ENCODE results near the gene KIRREL3.

Gene KIRREL3

GRCh38 chr11:126457817-126458216, 542.8 kb downstream of the KIRREL3 start:
- no peak for DNase-seq

GRCh38 chr11:126456783-126457542, 543.6 kb downstream of the KIRREL3 start:
- DNase-seq: no peak

GRCh38 chr11:126456089-126456488, 544.5 kb downstream of the KIRREL3 start:
- no peak for DNase-seq

DNA sequence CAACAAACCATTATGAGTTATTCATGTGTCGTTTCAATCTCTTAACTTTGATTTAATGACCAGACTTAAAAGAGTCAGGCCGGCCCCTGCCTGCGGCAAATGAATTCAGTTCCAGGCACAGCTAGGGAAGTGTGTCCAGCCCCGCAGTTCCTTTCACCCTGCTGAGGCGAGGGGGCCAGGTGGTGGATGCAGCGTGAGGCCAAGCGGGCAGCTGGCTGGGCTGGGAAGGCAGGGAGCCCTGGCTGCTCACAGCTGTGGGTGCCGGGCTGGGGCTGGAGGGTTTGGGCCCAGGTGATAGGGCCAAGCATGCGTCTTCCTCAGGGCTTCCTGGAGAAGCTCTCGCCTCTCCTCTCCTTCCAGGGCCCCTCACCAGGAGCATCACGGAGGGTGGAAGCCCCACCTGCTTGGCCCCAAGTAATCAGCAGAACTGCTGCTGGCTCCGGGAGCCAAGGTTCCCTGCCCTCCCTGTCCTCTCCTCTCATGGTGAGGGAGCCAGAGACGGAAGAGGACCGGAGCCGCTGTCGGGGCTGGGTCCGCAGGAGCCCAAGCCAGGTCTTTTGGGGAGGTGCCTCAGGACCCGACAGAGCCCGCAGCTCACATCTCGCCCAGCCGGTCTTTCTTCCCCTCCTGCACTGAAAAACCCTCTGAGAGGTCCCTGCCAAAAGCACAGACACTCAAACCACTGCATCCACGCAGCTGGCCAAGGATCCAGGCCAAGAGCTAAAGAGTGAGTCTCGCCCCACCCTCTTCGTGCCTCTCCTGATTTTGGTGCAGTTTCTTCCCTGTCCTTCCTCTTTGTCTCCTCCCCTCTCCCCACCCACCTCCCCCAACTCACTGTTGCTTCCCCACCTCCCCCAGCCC, 548.1 kb downstream of the KIRREL3 start:
- no peak for DNase-seq

- no peak for DNase-seq
These were observed 549.3 kb downstream of the KIRREL3 start for GRCh38 chr11:126451211-126451802.

DNA sequence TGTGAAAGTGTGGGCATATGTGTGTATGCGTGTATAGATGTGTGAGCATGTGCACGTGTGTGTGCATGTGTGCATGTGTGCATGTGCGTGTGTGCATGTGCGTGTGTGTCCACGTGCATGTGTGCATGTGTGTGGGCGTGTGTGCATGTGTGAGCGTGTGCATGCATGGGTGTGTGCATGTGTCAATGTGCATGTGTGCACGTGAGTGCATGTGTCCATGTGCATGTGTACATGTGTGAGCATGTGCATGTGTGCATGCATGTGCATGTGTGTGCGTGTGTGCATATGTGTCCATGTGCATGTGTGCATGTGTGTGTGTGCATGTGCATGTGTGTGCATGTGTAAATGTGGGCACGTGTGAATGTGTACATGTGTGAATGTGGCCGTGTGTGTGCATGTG, 549.8 kb downstream of the KIRREL3 start:
- no peak for DNase-seq

DNA sequence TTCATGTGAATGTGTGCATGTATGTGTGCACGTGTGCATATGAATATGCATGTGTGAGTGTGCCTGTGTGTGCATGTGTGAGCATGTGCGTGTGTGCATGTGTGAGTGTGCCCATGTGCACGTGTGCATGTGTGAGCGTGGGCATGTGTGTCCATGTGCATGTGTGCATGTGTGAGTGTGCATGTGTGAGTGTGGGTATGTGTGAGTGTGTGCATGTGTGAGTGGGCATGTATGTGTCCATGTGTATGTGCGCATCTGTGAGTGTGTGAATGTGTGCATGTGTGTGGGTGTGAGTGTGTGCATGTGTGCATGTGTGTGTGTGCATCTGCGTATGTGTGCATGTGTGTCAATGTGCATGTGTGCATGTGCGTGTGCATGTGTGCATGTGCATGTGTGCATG, 550.4 kb downstream of the KIRREL3 start:
- DNase-seq: no peak

DNA sequence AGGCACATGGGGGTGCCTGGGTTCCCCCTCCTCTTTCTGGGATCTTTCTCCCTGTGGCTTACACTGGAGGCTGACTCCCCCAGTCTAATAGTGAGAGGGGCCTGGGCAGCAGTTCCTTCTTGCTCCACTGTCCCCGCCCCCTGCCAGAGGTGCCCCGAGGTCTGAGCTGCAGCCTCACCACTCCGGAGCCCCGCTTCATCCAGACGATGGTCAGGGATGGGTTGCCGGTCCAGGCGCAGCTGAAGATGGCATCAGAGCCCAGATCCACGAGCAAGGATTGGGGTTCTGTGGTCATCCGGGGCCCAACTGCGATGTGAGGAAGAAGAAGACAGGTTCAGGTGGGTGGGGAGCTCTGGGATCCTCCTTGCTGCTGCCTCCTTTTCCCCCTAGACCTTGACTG, 554.0 kb downstream of the KIRREL3 start:
- DNase-seq: no peak

DNA sequence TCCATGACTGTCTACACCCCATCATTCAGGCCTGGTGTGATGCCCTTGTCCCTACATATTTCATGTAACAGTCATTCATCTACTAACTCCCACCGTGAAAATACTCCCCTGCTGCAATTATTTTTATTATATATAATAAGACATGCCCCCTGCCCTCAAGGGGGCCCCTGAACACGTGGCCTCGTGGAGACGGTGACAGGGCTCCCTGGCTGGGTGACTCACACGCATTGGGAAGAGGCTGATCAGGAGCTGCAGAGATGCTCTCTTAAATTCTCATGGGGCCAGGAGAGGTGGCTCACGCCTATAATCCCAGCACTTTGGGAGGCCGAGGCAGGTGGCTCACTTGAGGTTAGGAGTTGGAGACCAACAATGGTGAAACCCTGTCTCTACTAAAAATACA, 556.5 kb downstream of the KIRREL3 start:
- peak; percentile 53 for DNase-seq

- no peak for DNase-seq
These were observed 557.5 kb downstream of the KIRREL3 start for GRCh38 chr11:126443120-126443519.

GRCh38 chr11:126440792-126441514, 559.6 kb downstream of the KIRREL3 start:
- peak; percentile 67 for DNase-seq

DNA sequence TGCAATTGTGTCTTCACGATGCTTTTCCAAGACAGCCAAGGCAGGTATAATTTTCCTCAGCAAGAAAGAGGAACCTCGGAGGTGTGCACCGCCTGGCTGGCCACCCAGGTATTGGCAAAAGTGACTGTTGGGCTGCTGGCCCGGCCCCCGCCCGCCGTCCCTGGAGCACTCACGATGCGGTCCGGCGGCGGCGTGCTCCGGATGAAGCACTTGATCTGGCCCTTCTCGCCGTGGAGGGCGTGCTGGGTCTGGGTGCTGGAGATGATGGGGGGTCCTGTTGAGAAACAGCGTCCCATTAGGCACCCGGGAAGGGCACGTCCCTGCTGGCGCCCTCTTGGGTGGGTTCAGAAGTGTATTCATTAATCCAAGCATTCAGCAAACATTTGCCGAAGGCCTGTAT, 560.3 kb downstream of the KIRREL3 start:
- no peak for DNase-seq

GRCh38 chr11:126438691-126439090, 561.9 kb downstream of the KIRREL3 start:
- no peak for DNase-seq

GRCh38 chr11:126438272-126438671, 562.3 kb downstream of the KIRREL3 start:
- no peak for DNase-seq

- DNase-seq: no peak
These were observed 562.8 kb downstream of the KIRREL3 start for GRCh38 chr11:126437731-126438130.

- DNase-seq: no peak
These were observed 564.3 kb downstream of the KIRREL3 start for GRCh38 chr11:126436209-126436755.

GRCh38 chr11:126434950-126435335, 565.6 kb downstream of the KIRREL3 start:
- DNase-seq: peak; percentile 28

DNA sequence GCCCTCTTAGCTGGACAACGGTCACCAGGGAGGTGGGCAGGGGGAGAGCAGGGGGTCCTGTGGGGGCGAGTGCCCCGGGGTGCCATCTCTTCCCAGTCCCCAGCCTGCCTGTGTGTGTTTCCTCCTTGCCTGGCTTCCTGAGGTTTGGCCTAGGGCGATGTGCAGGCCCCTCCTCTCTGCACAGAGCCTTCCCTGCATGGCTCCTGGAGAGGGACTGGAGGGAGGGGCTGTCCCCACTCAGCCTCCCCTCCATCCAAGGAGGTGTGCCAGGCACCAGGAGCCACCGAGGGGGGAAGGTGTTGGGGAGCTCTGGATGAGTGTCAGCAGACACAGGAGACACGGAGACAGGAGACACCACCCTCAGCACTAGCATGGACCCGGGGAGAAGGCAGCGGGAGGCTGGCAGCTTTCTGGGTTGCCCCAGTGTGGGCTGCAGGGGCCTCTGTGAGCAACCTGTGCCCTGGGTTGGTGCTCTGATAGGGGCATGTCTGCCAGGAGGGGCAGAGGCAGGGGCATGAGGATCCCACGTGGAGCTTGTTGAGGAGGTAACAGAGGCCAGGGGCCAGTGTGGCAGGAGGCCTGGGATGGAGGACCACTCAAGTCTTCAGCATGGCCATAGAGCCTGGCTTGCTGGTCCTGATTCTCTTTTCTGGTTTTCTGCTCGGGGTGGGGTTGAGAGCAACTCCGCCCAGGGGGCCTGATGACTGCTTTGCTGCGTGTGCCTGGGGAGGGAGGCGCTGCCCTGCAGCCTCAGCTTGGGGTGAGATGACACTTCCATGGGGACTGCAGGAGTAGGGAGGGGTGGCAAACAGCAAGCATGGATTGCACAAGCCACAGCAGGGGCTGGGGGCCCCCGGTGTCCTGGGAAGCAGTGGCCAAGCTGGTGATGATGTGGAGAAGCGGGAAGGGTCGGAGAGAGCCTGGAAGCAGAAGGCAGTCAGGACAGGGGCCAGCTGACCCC, 566.3 kb downstream of the KIRREL3 start:
- DNase-seq: peak; percentile 34

DNA sequence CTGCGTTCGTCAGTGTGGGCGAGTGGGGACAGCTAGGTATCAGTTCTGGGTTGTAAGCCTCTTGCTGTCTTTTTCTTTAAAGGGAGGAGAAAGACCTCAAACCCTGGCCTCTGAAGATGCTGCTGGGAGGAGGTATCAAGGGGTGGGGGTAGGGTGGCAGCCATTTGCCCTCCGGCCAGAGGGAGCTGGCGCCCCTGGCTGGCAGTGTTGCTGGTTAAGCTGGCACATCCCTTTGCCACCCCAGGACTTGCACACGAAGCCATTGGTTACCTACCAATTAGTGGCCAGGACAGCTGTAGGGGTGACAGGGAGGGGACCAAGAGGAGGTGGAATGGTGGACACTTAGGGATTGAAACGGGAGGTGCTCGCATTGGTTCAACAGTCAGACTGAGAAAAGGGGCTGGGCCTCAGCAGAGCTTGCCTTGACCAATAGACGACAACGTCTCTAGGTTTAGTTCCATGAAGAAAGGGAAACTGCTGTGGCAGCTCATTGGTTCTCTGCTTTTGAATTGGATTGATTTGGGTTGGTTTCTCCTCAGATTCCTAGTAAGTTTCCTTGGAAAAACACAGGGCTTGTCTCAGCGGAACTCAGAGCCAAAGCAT, 567.2 kb downstream of the KIRREL3 start:
- DNase-seq: no peak

GRCh38 chr11:126432525-126432924, 568.0 kb downstream of the KIRREL3 start:
- DNase-seq: no peak

DNA sequence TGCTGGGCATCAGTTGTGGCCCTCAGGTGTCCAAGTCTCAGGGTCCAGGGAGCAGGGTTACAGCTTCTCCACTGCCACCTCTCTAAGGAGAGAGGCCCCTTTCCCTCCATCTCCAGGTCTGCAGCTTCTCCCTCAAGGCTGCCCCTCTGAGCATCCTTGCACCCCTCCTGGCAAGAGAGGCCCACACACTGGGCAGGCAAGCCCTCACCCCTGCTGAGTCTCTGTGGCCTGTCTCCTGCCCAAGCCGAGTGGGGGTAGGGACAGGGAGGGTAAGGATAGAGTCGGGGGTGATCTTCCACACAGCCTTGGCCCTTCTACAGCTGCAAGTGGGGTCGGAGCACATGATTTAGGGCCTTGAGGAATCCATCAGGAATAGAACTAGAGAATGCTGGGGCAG, 568.5 kb downstream of the KIRREL3 start:
- no peak for DNase-seq
